ENCODE measurements around the gene BCKDHA. TPM values are rescaled to one million over a fixed set of nuclear protein-coding genes. Genes with fewer than 3 reads are reported as not detected.

The BCKDHA gene
- total and polyA plus RNA-seq, 2 donors (not counting 3 experiments of a cell fraction or from before 2014, with no cell fraction given) = 16.5 to 50.4 TPM

DNA sequence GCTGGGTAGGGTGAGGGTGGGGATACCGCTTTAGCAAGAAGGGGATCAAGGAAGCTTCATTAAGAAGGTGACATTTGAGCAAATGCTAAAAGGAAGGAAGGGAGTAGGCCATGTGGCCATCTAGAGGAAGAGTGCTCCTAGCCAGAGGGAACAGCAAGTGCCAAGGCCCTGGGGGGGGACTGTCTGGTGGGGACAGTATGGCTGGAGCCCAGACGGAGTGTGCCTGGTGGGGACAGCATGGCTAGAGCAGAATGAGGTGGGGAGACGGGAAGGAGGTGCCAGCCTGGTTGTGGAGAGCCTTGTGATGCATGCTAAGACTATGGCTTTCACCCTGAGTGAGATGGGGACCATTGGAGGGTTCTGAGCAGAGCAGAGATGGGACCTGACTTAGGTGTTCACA is 41.8 kb upstream of the BCKDHA start:
- intact Hi-C loops (cut with micrococcal nuclease) = loop anchor here (2.0 kb wide), 1 partner anchor 91 kb away; the partner anchor contains the start of gene HNRNPUL1
- Histone ChIP-seq H3K36me3 (ENCODE audit: control insufficient read depth in 2 of 2, extremely low read depth in 1 of 2, insufficient read depth in 2 of 2, low read length in 2 of 2) (no peaks in the 10 kb centered on the region), H3K27me3 (ENCODE audit: control insufficient read depth in 2 of 2, insufficient read depth in 2 of 2, low read length in 2 of 2) (no peaks in the 10 kb centered on the region), H2AFZ (ENCODE audit: low read depth, low read length) (no peak overlapping the region), H4K20me1 (replicated peaks; ENCODE audit: control insufficient read depth, extremely low read depth, insufficient read depth, low read length) (no peaks in the 10 kb centered on the region), H3K4me2 (ENCODE audit: insufficient read depth, low read length) (no peak overlapping the region), H3K4me1 (ENCODE audit: control insufficient read depth, extremely low read depth, insufficient read depth, low read length) (no peaks in the 10 kb centered on the region), H3K79me2 (ENCODE audit: control insufficient read depth, insufficient read depth, low read length) (peaks cover 26% of the 10 kb centered on the region), H3K27ac (ENCODE audit: insufficient read depth, low read depth, low read length) (no peak overlapping the region), H3K9me1 (replicated peaks; ENCODE audit: control insufficient read depth, extremely low read depth, insufficient read depth, low read length) (no peaks in the 10 kb centered on the region), H3K9me3 (replicated peaks; ENCODE audit: control insufficient read depth, insufficient read depth, low read length) (no peaks in the 10 kb centered on the region), H3K9ac (replicated peaks; ENCODE audit: extremely low read depth, insufficient read depth, low read length) (no peak overlapping the region), H3K4me3 (replicated peaks in 1 of 3; ENCODE audit: insufficient read depth in 1 of 3, low read depth in 1 of 3, low read length in 3 of 3) (no peak overlapping the region)
- POLR2A ChIA-PET = no interaction called here
- DNase-seq (ENCODE audit: low read depth, low spot score) (no peak), FAIRE-seq (no peak)
- BruUV-seq (replicated peaks) = no TSS peak
- CTCF ChIA-PET = interaction anchor here (0.9 to 1.6 kb wide), 6 partner anchors 8 to 76 kb away, joined by 3 to 9 read pairs (median 3); partner anchors contain the start of genes B3GNT8 and B9D2
- TF ChIP-seq GATA2 (IDR thresholded peaks at IDR 0.05; ENCODE audit: insufficient read depth, insufficient read length, low read depth, low read length) (no peak), POLR2A (IDR thresholded peaks at IDR 0.05; ENCODE audit: low read depth, low read length) (no peak), CTCF (IDR thresholded peaks at IDR 0.05; ENCODE audit: extremely low read depth in 1 of 2, insufficient read depth in 1 of 2, low read depth in 1 of 2, low read length in 2 of 2) (no peak), JUN (IDR thresholded peaks at IDR 0.05; ENCODE audit: borderline replicate concordance, insufficient read depth, insufficient read length, low read depth) (no peak)
- dilution Hi-C loops (cut with MboI; ENCODE audit: extremely low pct_ligation_motif_present, low sequenced_read_pairs) = no loop called here

DNA sequence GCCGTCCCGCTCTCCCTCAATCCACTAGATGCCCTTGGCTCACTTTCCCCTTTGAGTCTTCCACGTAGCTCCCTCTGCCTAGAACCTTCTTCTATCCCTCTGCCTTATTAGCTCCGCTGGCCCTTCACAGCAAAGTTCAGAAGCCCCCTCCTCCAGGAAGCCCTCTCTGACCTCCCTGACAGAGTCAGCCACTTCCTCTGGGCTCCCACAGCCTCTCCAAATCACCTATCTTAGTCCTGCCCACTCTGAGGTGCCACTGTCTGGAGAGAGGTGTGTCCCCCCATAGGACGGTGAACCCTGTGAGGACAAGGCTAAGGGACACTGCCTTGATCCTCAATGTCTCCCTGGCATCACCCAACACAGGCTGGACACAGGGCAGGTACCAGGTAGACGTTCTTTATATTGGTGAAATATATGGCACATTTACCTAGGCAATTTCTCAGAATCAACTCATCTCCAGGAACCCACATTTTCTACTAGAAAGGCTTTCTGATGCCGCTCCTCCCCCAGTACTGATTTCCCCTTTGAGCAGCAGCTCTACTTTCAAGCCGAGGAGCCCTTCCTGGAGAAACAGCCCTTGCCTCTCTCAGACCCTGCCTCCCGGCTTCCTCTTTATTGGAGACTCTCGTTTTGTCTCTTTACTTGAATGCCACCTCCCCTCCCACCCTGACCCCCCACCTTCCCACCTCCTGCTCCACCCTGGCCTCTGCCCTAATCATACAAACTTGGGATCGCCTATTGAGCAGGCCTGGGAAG is 40.5 kb upstream of the BCKDHA start:
- Histone ChIP-seq H3K9me3 (replicated peaks; ENCODE audit: control insufficient read depth, insufficient read depth, low read length) (no peaks in the 10 kb centered on the region), H2AFZ (ENCODE audit: low read depth, low read length) (no peak overlapping the region), H4K20me1 (replicated peaks; ENCODE audit: control insufficient read depth, extremely low read depth, insufficient read depth, low read length) (no peaks in the 10 kb centered on the region), H3K4me1 (ENCODE audit: control insufficient read depth, extremely low read depth, insufficient read depth, low read length) (no peaks in the 10 kb centered on the region), H3K9ac (replicated peaks; ENCODE audit: extremely low read depth, insufficient read depth, low read length) (no peak overlapping the region), H3K9me1 (replicated peaks; ENCODE audit: control insufficient read depth, extremely low read depth, insufficient read depth, low read length) (no peaks in the 10 kb centered on the region), H3K79me2 (ENCODE audit: control insufficient read depth, insufficient read depth, low read length) (peaks cover 13% of the 10 kb centered on the region), H3K4me3 (replicated peaks in 1 of 3; ENCODE audit: insufficient read depth in 1 of 3, low read depth in 1 of 3, low read length in 3 of 3) (no peak overlapping the region), H3K27me3 (ENCODE audit: control insufficient read depth in 2 of 2, insufficient read depth in 2 of 2, low read length in 2 of 2) (no peaks in the 10 kb centered on the region), H3K36me3 (ENCODE audit: control insufficient read depth in 2 of 2, extremely low read depth in 1 of 2, insufficient read depth in 2 of 2, low read length in 2 of 2) (no peaks in the 10 kb centered on the region), H3K27ac (ENCODE audit: insufficient read depth, low read depth, low read length) (no peak overlapping the region), H3K4me2 (ENCODE audit: insufficient read depth, low read length) (no peak overlapping the region)
- no peak for TF ChIP-seq POLR2AphosphoS5 (IDR thresholded peaks at IDR 0.05; ENCODE audit: insufficient read depth, low read depth, low read length)
- TF ChIP-seq CTCF (IDR thresholded peaks at IDR 0.05; ENCODE audit: extremely low read depth in 1 of 2, insufficient read depth in 1 of 2, low read depth in 1 of 2, low read length in 2 of 2) = no peak
- TF ChIP-seq FOS (IDR thresholded peaks at IDR 0.05; ENCODE audit: borderline replicate concordance, insufficient read depth, low read length) = no peak
- TF ChIP-seq MYC (IDR thresholded peaks at IDR 0.05; ENCODE audit: low read depth, low read length) = no peak
- no peak for TF ChIP-seq EZH2 (IDR thresholded peaks at IDR 0.05; ENCODE audit: borderline replicate concordance, low read depth, low read length, severe bottlenecking)
- TF ChIP-seq POLR2A (IDR thresholded peaks at IDR 0.05; ENCODE audit: low read depth, low read length) = no peak
- no peak for TF ChIP-seq GATA2 (IDR thresholded peaks at IDR 0.05; ENCODE audit: insufficient read depth, insufficient read length, low read depth, low read length)
- TF ChIP-seq JUN (IDR thresholded peaks at IDR 0.05; ENCODE audit: borderline replicate concordance, insufficient read depth, insufficient read length, low read depth) = no peak
- TF ChIP-seq, protein P1, sequence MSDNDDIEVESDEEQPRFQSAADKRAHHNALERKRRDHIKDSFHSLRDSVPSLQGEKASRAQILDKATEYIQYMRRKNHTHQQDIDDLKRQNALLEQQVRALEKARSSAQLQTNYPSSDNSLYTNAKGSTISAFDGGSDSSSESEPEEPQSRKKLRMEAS (IDR thresholded peaks at IDR 0.05; ENCODE audit: insufficient read depth, insufficient read length) = no peak
- dilution Hi-C loops (cut with MboI; ENCODE audit: extremely low pct_ligation_motif_present, low sequenced_read_pairs) (no loop called here), intact Hi-C loops (cut with micrococcal nuclease) (no loop called here)
- CTCF ChIA-PET = interaction anchor here (1.0 to 1.3 kb wide), 2 partner anchors 32 to 70 kb away, joined by 3 read pairs; partner anchors contain the start of gene B3GNT8
- DNase-seq (ENCODE audit: low read depth, low spot score) = no peak
- BruUV-seq (replicated peaks) = no TSS peak
- POLR2A ChIA-PET = no interaction called here
- FAIRE-seq = no peak

All from endothelial cell of umbilical vein (primary cell).